Kidney (tissue), 14 donors: ENCODE measurements around the gene TCEA3. TPM values are rescaled to one million over a fixed set of nuclear protein-coding genes. Genes with fewer than 3 reads are reported as not detected.

Experiments
- DNase-seq, 5 donors: peaks; one replicate each; pipeline ENCODE4 v3.0.0-alpha.2; 2013 to 2020
- FAIRE-seq: peaks from 2 replicates; lab custom pipeline; 2012; peaks lifted over from hg19 to GRCh38; lab: Jason Lieb, UNC
- H3K27ac ChIP-seq, 2 donors: one replicate each; pipeline ENCODE4 v1.7.0; 2013; ENCODE audit warnings: low read depth in 2 of 2, low read length in 2 of 2, inconsistent platforms in 1 of 2
- H3K27me3 ChIP-seq: one replicate; pipeline ENCODE4 v1.7.1; 2013; ENCODE audit warnings: low read length, inconsistent platforms; ENCODE audit not compliant: control insufficient read depth, insufficient read depth
- H3K36me3 ChIP-seq, 3 donors: one replicate each; pipeline versions ENCODE4 v1.7.0 to v1.7.1; 2013; ENCODE audit warnings: low read length in 3 of 3, control low read depth in 1 of 3, inconsistent platforms in 1 of 3; ENCODE audit not compliant: insufficient read depth in 3 of 3, control insufficient read depth in 2 of 3
- H3K4me1 ChIP-seq, 3 donors: one replicate each; pipeline versions ENCODE4 v1.7.0 to v1.7.1; 2013; ENCODE audit warnings: low read length in 3 of 3, inconsistent platforms in 1 of 3, low read depth in 1 of 3; ENCODE audit not compliant: control insufficient read depth in 2 of 3, insufficient read depth in 2 of 3
- H3K4me3 ChIP-seq, 3 donors: one replicate each; pipeline versions ENCODE4 v1.7.0 to v1.8.1; 2013; ENCODE audit warnings: low read length in 3 of 3, control low read depth in 1 of 3, inconsistent platforms in 1 of 3
- H3K9ac ChIP-seq, 3 donors: one replicate each; pipeline versions ENCODE4 v1.7.0 to v1.7.1; 2013; ENCODE audit warnings: low read length in 3 of 3, control low read depth in 1 of 3, inconsistent platforms in 1 of 3
- H3K9me3 ChIP-seq, 3 donors: one replicate each; pipeline versions ENCODE4 v1.7.0 to v1.7.1; 2013; ENCODE audit warnings: low read length in 3 of 3, control low read depth in 1 of 3, inconsistent platforms in 1 of 3; ENCODE audit not compliant: control insufficient read depth in 2 of 3, insufficient read depth in 1 of 3
- CTCF ChIP-seq: IDR thresholded peaks from 3 replicates; pipeline ENCODE4 v1.5.1; 2012; ENCODE audit warnings: mild to moderate bottlenecking, moderate library complexity, borderline replicate concordance; ENCODE audit not compliant: insufficient read depth; ENCODE audit errors: extremely low read depth
- intact Hi-C: fragments of 100-400 bp; cut with DNase I; formaldehyde crosslinking; loops from one replicate; pipeline ENCODE4 v1.11.1; 2022
- polyA plus RNA-seq: library from polyadenylated mRNA; stranded (reverse); fragments of 350-450 nt; fragmentation: Illumina TruSeq; extraction: RNeasy Lipid Tissue Mini Kit (QIAGEN cat#74804); gene quantifications from one replicate; pipeline ENCODE4 v1.2.3, GENCODE V29; 2014; ENCODE audit warnings: low read depth, low replicate concordance; ENCODE audit not compliant: insufficient read depth
- total RNA-seq: library from RNA; stranded (reverse); fragmentation: NEBNext Ultra II Directional; extraction: Animal tissue kit (Norgen Biotek cat#: 25700); gene quantifications from one replicate; pipeline ENCODE4 v1.2.1, GENCODE V29; 2021
- donor health status: control.
- donor health status: control.
- donor health status: control.
- donor health status: control.
- donor health status: control.
- donor health status: DM: yes; HTN: yes; CAD: no.
- donor health status: Normal renal cell carcinoma (clear cell type).

Gene TCEA3
- total and polyA plus RNA-seq, 2 donors from 2014 or later, result 46.3 to 93.2 TPM

GRCh38 chr1:23408797-23409290 lies 15.7 kb downstream of the TCEA3 start:
- H3K9me3 ChIP-seq, result no peaks in the 10 kb centered on the region
- no peak for TF ChIP-seq CTCF
- DNase-seq (no peak), FAIRE-seq (no peak)
- H3K4me3 ChIP-seq, result no peak overlapping the region
- H3K4me1 ChIP-seq, result peaks cover 0 to 4% (median 0%) of the 10 kb centered on the region in 3 donors
- peaks cover 0 to 10% (median 6%) of the 10 kb centered on the region in 3 donors for H3K36me3 ChIP-seq
- no peaks in the 10 kb centered on the region for H3K27me3 ChIP-seq
- intact Hi-C loops, result no loop called here
- H3K9ac ChIP-seq, result no peak overlapping the region
- H3K27ac ChIP-seq, result no peak overlapping the region

DNA sequence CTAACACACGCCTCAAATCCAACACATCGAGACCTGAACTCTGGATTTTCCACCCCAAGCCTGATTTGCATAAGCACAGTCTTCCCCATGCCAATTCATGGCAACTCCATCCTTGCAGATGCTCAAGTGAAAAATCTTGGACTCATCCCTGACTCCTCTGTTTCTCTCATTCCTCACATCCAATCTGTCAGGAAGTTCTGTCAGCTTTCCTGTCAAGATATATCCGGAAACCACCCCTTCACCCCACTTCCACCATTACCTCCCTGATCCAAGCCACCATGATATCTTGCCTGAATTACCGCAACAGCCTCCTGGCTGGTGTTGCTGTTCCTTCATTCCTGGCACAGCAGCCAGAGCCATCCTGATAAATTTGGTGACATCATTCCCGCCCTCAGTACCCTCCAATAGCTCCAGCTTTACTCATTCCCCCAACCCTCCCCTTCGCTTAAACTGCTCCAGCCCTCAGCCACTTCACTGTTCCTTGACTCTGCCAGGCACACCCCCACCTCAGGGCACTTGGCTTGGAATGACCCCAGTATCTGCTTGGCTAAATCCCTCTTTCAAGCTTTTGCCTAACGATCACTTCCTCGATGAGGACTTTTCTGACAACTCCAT lies 17.4 kb downstream of the TCEA3 start:
- Histone ChIP-seq H3K27ac (no peak overlapping the region), H3K9ac (no peak overlapping the region), H3K4me3 (no peak overlapping the region), H3K9me3 (no peaks in the 10 kb centered on the region), H3K36me3 (peaks cover 0 to 13% (median 12%) of the 10 kb centered on the region in 3 donors), H3K27me3 (no peaks in the 10 kb centered on the region), H3K4me1 (peaks cover 0 to 18% (median 11%) of the 10 kb centered on the region in 3 donors)
- FAIRE-seq (no peak), DNase-seq (no peak)
- intact Hi-C loops, result no loop called here
- TF ChIP-seq CTCF, result no peak

DNA sequence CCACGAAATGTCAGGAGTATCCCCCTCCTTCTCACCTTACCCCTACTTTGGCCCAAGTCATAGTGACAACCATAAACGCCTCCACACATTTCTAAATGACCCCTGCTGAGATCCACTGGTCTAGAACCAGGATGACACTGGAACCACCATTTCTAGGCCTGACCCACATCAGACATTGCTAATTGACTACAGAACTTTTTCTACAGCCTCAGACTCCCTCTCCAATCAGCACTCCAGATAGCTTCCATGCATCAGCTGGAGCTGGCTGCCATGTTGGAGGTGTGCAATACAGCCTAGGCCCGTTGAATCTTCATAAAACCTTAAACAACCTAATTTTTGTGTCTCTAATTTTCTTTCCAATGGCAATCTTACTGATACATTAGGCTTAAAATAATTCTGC lies 18.6 kb downstream of the TCEA3 start:
- intact Hi-C loops, result no loop called here
- FAIRE-seq, result no peak
- H3K27ac ChIP-seq, result no peak overlapping the region
- no peak for DNase-seq
- no peak overlapping the region for H3K9ac ChIP-seq
- no peak overlapping the region for H3K4me3 ChIP-seq
- H3K36me3 ChIP-seq, result peaks cover 0 to 19% (median 13%) of the 10 kb centered on the region in 3 donors
- peaks cover 0 to 18% (median 11%) of the 10 kb centered on the region in 3 donors for H3K4me1 ChIP-seq
- no peak for TF ChIP-seq CTCF
- H3K27me3 ChIP-seq, result no peaks in the 10 kb centered on the region
- H3K9me3 ChIP-seq, result no peaks in the 10 kb centered on the region
